Endothelial cell of umbilical vein (primary cell): ENCODE measurements around the gene GLUL.

Experiments
- CTCF ChIP-seq, 2 donors: IDR thresholded peaks; 1 replicate in 1 of 2; 2 replicates in 1 of 2; pipeline ENCODE4 v1.5.1; 2011; ENCODE audit warnings: low read length in 2 of 2, mild to moderate bottlenecking in 2 of 2, moderate library complexity in 2 of 2, control low read depth in 1 of 2, inconsistent platforms in 1 of 2, low read depth in 1 of 2; ENCODE audit not compliant: insufficient read depth in 1 of 2; ENCODE audit errors: extremely low read depth in 1 of 2
- EZH2 ChIP-seq: IDR thresholded peaks from 2 replicates; pipeline ENCODE4 v1.6.1; 2012; ENCODE audit warnings: borderline replicate concordance, low read depth, mild to moderate bottlenecking, moderate library complexity, low read length, inconsistent platforms; ENCODE audit not compliant: severe bottlenecking
- FOS ChIP-seq: IDR thresholded peaks from 2 replicates; pipeline ENCODE4 v1.6.1; 2011; ENCODE audit warnings: mild to moderate bottlenecking, low read length, moderate library complexity, borderline replicate concordance; ENCODE audit not compliant: insufficient read depth
- GATA2 ChIP-seq: IDR thresholded peaks from 2 replicates; pipeline ENCODE4 v1.7.0; 2011; ENCODE audit warnings: low read depth, mild to moderate bottlenecking, moderate library complexity, mixed read lengths, low read length; ENCODE audit not compliant: insufficient read length, insufficient read depth
- JUN ChIP-seq: IDR thresholded peaks from 2 replicates; pipeline ENCODE4 v1.6.1; 2011; ENCODE audit warnings: borderline replicate concordance, low read depth; ENCODE audit not compliant: insufficient read length, insufficient read depth
- MAX ChIP-seq: IDR thresholded peaks from 2 replicates; pipeline ENCODE4 v1.6.1; 2011; ENCODE audit not compliant: insufficient read depth, insufficient read length
- MYC ChIP-seq: IDR thresholded peaks from one replicate; pipeline ENCODE4 v1.6.1; 2011; ENCODE audit warnings: mild to moderate bottlenecking, low read depth, low read length
- POLR2A ChIP-seq: IDR thresholded peaks from 2 replicates; pipeline ENCODE4 v1.6.1; 2012; ENCODE audit warnings: low read depth, mild to moderate bottlenecking, control low read depth, low read length
- POLR2AphosphoS5 ChIP-seq: IDR thresholded peaks from 2 replicates; pipeline ENCODE4 v1.6.1; 2012; ENCODE audit warnings: low read depth, mild to moderate bottlenecking, control low read depth, low read length, moderate library complexity; ENCODE audit not compliant: insufficient read depth

DNA sequence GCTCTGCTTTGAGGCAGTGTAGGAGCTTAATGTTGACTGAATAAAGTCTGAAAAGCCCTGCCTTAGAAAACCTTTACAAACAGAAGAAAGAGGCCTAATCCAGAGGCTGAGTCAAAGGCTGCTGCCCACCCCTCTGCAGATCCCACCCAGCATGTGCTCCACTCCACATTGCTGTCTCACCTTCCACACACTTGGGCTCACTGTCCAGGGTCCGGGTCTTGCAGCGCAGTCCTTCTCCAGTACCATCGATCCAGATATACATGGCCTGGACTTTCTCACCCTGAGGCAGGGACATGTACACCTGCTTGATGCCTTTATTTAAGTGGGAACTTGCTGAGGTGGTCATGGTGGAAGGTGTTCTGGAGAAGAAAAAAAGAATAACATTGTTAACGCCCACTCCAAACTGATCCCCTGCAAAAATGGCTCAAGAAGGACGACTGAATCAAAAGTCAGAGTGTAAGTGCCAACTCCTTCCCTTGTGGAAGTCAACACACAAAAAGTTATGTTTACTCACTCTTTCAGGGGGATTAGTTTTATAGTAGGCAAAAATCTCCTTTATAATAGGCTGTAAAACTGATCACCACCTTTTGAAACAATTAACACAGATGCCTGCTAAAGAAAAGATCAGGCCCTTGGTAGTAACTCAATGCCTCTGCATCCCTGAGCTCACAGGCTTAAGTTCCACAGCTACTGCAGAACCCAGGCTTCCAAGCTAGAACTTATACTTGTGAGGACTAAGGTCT lies 3.0 kb downstream of the GLUL start:
- no peak for TF ChIP-seq POLR2A
- TF ChIP-seq EZH2, result no peak
- TF ChIP-seq FOS, result no peak
- TF ChIP-seq GATA2, result no peak
- no peak for TF ChIP-seq CTCF (IDR thresholded peaks at IDR 0.05; ENCODE audit: extremely low read depth in 1 of 2, insufficient read depth in 1 of 2, low read depth in 1 of 2, low read length in 2 of 2)
- TF ChIP-seq MAX, result no peak
- TF ChIP-seq JUN, result no peak
- TF ChIP-seq MYC, result no peak
- TF ChIP-seq POLR2AphosphoS5, result no peak
